Measurements from ENCODE around the gene ZNF831.

DNA sequence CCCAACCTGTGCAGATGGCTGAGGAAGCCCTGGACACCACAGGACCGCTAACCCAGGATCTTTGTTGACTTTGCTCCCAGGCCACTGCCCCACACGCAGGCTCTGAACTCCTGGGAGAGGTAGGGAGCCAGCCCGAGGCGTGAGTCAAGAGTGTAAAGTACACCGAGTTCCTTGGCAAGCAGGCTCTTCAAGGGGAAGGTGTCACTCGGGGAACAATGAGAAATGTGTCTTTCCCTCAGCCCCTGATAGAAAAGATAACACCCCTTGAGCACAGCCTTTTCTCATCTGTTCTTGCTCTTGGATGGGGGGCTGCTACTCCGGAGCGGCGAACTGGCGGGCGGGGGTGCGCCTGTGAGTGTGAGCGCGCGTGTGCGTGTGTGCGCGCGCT is 136.3 kb downstream of the ZNF831 start:
- TF ChIP-seq POLR2A (IDR thresholded peaks at IDR 0.05), result no peak
- TF ChIP-seq, protein P1, sequence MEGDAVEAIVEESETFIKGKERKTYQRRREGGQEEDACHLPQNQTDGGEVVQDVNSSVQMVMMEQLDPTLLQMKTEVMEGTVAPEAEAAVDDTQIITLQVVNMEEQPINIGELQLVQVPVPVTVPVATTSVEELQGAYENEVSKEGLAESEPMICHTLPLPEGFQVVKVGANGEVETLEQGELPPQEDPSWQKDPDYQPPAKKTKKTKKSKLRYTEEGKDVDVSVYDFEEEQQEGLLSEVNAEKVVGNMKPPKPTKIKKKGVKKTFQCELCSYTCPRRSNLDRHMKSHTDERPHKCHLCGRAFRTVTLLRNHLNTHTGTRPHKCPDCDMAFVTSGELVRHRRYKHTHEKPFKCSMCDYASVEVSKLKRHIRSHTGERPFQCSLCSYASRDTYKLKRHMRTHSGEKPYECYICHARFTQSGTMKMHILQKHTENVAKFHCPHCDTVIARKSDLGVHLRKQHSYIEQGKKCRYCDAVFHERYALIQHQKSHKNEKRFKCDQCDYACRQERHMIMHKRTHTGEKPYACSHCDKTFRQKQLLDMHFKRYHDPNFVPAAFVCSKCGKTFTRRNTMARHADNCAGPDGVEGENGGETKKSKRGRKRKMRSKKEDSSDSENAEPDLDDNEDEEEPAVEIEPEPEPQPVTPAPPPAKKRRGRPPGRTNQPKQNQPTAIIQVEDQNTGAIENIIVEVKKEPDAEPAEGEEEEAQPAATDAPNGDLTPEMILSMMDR (IDR thresholded peaks at IDR 0.05), result no peak

Measured in lower leg skin (tissue), 3 donors.